ENCODE data around the gene ACOX1. TPM values are rescaled to one million over a fixed set of nuclear protein-coding genes. Genes with fewer than 3 reads are reported as not detected.

The ACOX1 gene
- 55.0 and 63.2 TPM in 2 replicates for total RNA-seq

GRCh38 chr17:75978938-75979704, at the start of gene ACOX1, which contains the start of gene TEN1:
Gene ACOX1, minus strand, starts transcription at chr17:75979166. Its CDS starts 93 bp downstream, at chr17:75979073.
Gene TEN1, plus strand, starts transcription at chr17:75979240. Its CDS starts 6,953 bp downstream, at chr17:75986193.

GRCh38 chr17:76027159-76027839, 48.3 kb upstream of the ACOX1 start, which contains the start of gene EVPL:
Gene EVPL, minus strand, starts transcription at chr17:76027306. Its CDS starts 108 bp downstream, at chr17:76027198.

DNA sequence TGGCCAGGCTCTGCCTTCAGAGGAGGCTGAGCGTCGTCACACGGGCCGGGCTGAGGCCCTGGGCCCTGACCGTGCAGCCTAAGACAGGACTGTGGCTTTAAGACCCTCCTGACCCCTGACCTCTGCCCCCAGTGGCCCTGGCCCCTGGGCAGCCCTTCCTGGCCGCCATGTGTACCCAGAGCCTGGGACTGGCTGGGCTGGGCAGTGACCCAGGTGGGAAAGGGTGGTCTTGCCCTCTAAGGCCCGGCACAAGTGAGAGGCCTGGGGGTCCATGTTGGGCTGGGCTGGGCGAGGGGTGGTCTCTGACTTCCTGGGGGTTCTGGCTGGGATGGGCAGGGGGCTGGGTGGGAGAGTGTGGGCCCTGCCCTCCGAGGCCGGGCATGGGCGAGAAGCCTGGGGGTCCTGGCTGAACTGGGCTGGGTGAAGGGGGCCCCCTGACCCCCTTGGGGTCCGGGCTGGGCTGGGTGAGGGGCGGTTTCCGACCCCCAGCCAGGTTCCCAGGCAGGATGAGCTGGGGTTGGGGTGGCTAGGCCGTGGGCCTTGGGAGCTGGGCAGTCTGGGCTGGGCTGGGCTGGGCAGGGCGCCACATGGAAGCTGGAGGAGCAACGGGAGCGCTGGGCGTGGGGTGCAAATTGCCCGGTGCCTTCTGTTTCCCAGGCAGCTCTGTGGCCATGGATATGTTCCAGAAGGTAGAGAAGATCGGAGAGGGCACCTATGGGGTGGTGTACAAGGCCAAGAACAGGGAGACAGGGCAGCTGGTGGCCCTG, 22.0 kb upstream of the ACOX1 start, which contains the start of gene CDK3:
Gene CDK3 (plus strand): TSS at position 101 of the 767 bp plus-strand sequence. CDS start 571 bp downstream, at position 672.

DNA sequence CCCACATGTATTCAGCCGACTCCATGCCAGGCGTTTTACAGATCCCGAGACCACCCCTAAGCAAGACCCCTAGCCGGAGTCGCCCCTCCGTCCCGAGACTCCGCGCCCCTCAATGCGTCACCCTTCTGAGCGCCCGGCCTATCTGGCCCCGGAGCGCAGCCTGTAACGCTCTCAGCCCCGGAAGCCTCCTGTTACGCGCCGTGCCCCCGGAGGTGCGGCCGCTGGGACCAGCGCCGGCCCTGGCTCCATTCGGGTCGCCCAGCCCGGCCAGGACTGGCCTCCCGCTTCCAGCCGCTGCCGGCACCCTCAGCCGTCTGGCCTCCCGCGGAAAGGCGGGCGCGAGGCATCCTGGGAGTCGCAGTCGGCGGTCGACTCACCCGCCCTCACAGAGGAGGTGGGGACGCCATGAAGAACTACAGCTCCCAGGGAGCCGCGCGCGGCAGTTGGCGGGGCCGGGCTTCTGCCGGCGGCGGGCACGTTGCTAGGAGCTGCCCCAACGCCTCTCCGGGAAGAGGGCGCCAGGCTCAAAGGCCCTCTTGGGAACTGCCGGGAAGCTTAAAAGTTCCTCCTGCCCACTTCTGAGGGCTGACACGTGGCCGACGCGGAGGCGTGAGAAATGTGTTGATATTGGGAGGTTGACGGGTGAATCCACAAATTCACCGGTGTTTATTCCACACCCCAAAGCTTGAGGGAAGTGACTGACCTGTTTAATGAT, 38.1 kb downstream of the ACOX1 start, which contains the start of gene FBF1:
Gene FBF1 (minus strand): TSS at position 316 of the 715 bp plus-strand sequence. CDS start 2,893 bp downstream, outside the sequence.

DNA sequence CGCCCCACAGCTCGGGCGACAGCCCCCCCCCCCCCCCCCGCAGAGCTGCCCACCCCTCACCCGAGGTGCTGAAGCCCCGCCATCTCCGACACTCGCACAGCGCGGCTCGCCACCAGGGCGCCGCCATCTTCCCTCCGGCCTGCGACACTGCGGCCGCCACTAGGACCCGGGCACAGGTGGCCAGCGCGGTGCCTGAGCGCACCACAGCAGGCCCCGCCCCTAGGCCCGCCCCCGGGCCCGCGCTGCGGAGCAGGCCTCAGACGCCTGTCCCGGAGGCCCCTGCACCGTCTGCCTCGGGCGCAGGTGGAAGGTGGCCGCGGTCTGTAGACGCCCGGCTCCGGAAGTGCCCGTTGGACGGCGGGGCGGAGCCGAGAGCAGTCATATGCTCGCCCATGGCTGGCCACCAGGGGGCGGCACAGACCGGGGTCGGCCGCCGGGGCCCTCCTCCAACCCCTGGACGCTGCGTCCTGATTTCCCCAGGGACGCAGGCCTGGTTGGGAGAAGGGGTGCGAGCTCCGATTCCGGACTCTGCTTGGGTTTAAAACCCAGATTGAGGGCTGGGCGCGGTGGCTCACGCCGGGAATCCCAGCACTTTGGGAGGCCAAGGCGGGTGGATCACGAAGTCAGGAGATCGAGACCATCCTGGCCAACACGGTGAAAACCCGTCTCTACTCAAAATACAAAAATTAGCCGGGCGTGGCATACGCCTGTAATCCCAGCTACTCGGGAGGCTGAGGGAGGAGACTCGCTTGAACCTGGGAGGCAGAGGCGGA, 74.0 kb downstream of the ACOX1 start, which contains the start of gene MRPL38:
Gene MRPL38 (minus strand): TSS at position 136 of the 773 bp plus-strand sequence. CDS start 9 bp downstream, at position 127.

DNA sequence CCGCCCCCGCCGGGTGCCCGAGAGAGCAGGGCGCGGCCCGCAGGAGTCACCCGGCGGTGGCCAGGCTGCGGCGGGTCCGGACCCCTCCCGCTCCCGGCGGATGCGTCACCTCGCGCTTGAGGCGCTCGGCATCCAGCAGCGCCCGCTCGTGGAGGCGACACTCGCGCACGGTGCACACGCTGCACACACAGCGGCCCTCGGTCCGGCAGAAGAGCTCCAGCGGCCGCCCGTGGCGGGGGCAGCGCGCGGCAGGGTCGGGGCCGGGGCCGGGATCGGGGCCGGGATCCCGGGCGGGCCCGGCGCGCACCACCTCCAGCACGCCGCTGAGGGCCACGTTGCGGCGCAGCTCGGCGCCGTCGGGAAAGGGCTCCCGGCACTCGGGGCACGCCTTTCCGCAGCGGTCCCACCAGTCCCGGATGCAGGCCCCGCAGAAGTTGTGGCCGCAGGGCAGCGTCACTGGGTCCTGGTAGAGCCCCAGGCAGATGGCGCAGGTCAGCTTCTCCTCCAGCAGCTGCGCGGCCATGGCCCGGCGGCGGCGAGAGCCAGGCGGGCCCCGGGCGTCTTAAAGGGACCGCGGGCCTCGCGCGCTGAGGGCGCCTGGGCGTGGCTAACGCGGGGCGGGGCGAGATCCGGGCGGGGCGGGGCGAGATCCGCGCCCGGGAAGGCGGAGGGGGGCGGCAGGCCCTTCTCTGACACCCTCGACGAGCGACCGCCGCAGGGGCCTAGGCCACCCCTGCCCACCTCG, 82.4 kb downstream of the ACOX1 start, which contains the start of gene TRIM65:
Gene TRIM65 (minus strand): TSS at position 537 of the 745 bp plus-strand sequence. CDS start 14 bp downstream, at position 523.

Other genes starting within 250 kb of the ACOX1 start
- 39.5 and 41.5 TPM in 2 replicates for gene GALK1, start 214.0 kb downstream of the ACOX1 start, total RNA-seq
- 17.1 and 19.6 TPM in 2 replicates for gene UNK, start 194.4 kb downstream of the ACOX1 start, total RNA-seq
- gene UNC13D, start 134.8 kb downstream of the ACOX1 start, total RNA-seq, result 1.00 and 1.2 TPM in 2 replicates
- 20.4 and 26.5 TPM in 2 replicates for gene WBP2, start 123.8 kb downstream of the ACOX1 start, total RNA-seq
- gene TRIM47, start 100.6 kb downstream of the ACOX1 start, total RNA-seq, result 3.2 and 4.5 TPM in 2 replicates
- gene TRIM65, start 82.2 kb downstream of the ACOX1 start, total RNA-seq, result 23.2 and 23.8 TPM in 2 replicates
- 31.6 and 33.8 TPM in 2 replicates for gene MRPL38, start 74.3 kb downstream of the ACOX1 start, total RNA-seq
- 15.2 and 19.8 TPM in 2 replicates for gene FBF1, start 38.1 kb downstream of the ACOX1 start, total RNA-seq
- 16.5 and 18.2 TPM in 2 replicates for gene TEN1, start 74 bp upstream of the ACOX1 start, total RNA-seq
- 2.9 and 3.2 TPM in 2 replicates for gene CDK3, start 21.7 kb upstream of the ACOX1 start, total RNA-seq
- 0.12 and 0.22 TPM in 2 replicates for gene EVPL, start 48.1 kb upstream of the ACOX1 start, total RNA-seq
- gene SRP68, start 93.4 kb upstream of the ACOX1 start, total RNA-seq, result 43.7 and 46.9 TPM in 2 replicates
- not detected in 2 replicates for gene GALR2, start 95.6 kb upstream of the ACOX1 start, total RNA-seq
- 0.12 TPM in 1 of 2 replicates, not detected in the other for gene ZACN, start 100.0 kb upstream of the ACOX1 start, total RNA-seq
- gene EXOC7, start 124.6 kb upstream of the ACOX1 start, total RNA-seq, result 79.9 and 89.2 TPM in 2 replicates
- under 0.01 TPM in 2 replicates for gene FOXJ1, start 162.1 kb upstream of the ACOX1 start, total RNA-seq